ENCODE measurements around the gene GPR4.
"Not testable (repeated sequence)": the region's sequence is repeated elsewhere in the genome, so short reads cannot be mapped to it uniquely, and the experiment has no call there.

Gene GPR4

DNA sequence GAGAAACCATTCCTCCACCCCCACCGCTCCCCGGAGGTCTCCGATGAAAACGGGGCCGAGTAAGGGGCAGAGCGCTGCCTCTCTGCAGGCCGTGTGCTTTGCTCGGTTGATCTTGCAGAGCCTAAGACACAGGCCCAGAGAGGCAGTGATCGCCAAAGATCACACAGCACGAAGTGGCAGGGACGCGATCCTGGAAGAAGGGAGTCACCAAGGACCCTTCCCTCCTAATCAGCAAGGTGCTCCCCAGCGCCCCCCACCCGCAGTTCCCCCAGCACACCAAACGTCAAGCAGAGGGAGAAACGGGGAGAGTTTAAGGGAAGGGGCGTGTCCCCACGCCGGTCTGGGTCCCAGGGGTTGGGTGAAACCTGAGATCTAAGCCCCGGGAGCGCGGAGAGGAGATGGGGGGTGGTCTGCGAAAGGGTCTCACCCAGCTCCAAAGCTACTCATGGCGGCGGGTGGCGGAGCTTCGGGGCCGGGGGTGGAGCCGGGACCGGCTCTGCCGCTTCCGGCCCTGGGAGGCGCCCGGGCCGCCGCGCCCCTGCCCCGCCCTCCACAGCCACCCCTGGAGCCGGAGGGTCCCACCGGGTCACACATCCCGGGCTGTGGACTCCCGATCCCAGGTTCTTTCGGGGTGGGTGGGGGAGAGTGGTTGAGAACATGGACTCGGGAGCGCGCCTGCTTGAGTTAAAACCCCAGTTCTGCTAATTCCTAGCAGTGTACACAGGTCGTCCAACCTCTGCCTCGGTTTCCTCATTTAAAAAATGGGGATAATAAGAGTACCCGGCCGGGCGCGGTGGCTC is 37.1 kb upstream of the GPR4 start, which contains the start of gene EML2:
TSS of gene EML2 (minus strand) at position 468 of the 800 bp plus-strand sequence. CDS start at position 447, 21 bp downstream.
- peak within 1 kb of the TSS; percentile 50; the same call in 1 of the 2 replicates for H3K9ac ChIP-seq (ENCODE audit: low read depth, low read length)
- peak within 1 kb of the TSS; percentile 77 for H3K4me3 ChIP-seq (ENCODE audit: low read length)
- H3K27ac ChIP-seq (ENCODE audit: low read length), result no peak within 1 kb of the TSS
- peaks cover 11% of the 10 kb centered on the region; the same call in 1 of the 2 replicates for H3K4me1 ChIP-seq (ENCODE audit: insufficient read depth, low read length)
- H3K36me3 ChIP-seq (ENCODE audit: insufficient read depth, low read depth, low read length), result no peaks in the 10 kb centered on the region
- no peaks in the 10 kb centered on the region for H3K9me3 ChIP-seq (ENCODE audit: insufficient read depth, low read depth, low read length)
- H3K27me3 ChIP-seq (ENCODE audit: insufficient read depth, low read length), result peaks cover 9% of the 10 kb centered on the region; the same call in 1 of the 2 replicates

DNA sequence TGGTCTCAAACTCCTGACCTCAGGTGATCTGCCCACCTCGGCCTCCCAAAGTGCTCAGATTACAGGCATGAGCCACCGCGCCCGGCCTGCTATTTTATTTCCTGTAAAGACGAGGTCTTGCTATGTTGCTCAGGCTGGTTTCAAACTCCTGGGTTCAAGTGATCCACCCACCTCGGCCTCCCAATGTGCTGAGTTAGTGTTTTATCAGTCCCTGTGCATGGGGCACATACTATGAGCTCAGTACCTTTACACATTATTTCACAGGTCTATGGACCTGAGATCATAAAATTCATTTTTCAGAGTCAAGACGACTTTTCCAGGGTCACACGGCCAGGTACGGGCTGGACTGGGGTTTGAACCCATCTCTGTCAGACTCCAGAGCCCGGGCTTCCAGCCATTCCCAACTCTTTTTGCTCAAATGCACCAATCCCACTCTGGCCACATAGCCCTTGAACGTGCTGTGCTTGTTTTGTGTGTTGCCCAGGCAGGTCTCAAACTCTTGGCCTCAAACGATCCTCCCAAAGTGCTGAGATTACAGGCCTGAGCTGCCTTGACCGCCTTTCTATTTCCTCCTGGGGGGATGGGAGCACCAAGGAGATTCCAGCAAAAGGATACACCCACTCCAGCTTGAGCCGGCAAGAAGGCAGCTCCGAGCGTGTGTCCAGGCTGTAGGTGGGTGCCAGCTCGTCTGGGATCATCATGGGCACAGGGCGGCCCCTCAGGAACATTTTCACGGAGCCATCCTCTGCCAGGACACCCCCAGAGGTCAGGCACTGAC is 36.1 kb upstream of the GPR4 start:
- H3K9ac ChIP-seq (ENCODE audit: low read depth, low read length), result peak overlapping the region; percentile 50; the same call in 1 of the 2 replicates
- peaks cover 8% of the 10 kb centered on the region for H3K4me1 ChIP-seq (ENCODE audit: insufficient read depth, low read length)
- H3K4me3 ChIP-seq (ENCODE audit: low read length), result peak overlapping the region; percentile 77
- H3K27me3 ChIP-seq (ENCODE audit: insufficient read depth, low read length), result peaks cover 6% of the 10 kb centered on the region; the same call in 1 of the 2 replicates
- no peaks in the 10 kb centered on the region for H3K36me3 ChIP-seq (ENCODE audit: insufficient read depth, low read depth, low read length)
- H3K9me3 ChIP-seq (ENCODE audit: insufficient read depth, low read depth, low read length), result no peaks in the 10 kb centered on the region
- H3K27ac ChIP-seq (ENCODE audit: low read length), result no peak overlapping the region

DNA sequence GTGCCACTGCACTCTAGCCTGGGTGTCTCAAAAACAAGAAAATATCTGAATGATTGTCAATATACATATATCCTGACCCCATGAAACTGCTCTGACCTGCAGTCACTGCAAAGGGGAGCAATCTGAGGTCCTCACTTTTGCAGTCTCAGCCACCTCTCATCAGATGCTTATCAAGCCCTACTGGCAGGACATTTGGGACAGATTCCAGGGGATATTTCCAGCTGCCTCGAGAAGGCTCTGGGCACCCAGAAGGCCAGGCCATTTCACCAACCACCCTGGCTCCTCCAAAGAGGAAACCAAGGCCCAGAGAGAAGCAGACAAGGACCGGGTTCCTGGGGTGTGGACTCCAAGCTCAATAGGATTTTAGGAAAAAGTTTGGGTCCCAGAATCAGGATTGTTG is 34.9 kb upstream of the GPR4 start:
- Histone ChIP-seq H3K9me3 (ENCODE audit: insufficient read depth, low read depth, low read length) (no peaks in the 10 kb centered on the region), H3K27ac (ENCODE audit: low read length) (no peak overlapping the region), H3K9ac (ENCODE audit: low read depth, low read length) (no peak overlapping the region), H3K4me3 (ENCODE audit: low read length) (no peak overlapping the region), H3K4me1 (ENCODE audit: insufficient read depth, low read length) (peaks cover 15% of the 10 kb centered on the region), H3K27me3 (ENCODE audit: insufficient read depth, low read length) (peaks cover 6% of the 10 kb centered on the region; the same call in 1 of the 2 replicates), H3K36me3 (ENCODE audit: insufficient read depth, low read depth, low read length) (no peaks in the 10 kb centered on the region)

GRCh38 chr19:45636275-45636674 is 34.3 kb upstream of the GPR4 start:
- Histone ChIP-seq H3K4me1 (ENCODE audit: insufficient read depth, low read length) (peaks cover 15% of the 10 kb centered on the region), H3K27me3 (ENCODE audit: insufficient read depth, low read length) (no peaks in the 10 kb centered on the region), H3K36me3 (ENCODE audit: insufficient read depth, low read depth, low read length) (no peaks in the 10 kb centered on the region), H3K27ac (ENCODE audit: low read length) (no peak overlapping the region), H3K4me3 (ENCODE audit: low read length) (no peak overlapping the region), H3K9me3 (ENCODE audit: insufficient read depth, low read depth, low read length) (no peaks in the 10 kb centered on the region), H3K9ac (ENCODE audit: low read depth, low read length) (no peak overlapping the region)

DNA sequence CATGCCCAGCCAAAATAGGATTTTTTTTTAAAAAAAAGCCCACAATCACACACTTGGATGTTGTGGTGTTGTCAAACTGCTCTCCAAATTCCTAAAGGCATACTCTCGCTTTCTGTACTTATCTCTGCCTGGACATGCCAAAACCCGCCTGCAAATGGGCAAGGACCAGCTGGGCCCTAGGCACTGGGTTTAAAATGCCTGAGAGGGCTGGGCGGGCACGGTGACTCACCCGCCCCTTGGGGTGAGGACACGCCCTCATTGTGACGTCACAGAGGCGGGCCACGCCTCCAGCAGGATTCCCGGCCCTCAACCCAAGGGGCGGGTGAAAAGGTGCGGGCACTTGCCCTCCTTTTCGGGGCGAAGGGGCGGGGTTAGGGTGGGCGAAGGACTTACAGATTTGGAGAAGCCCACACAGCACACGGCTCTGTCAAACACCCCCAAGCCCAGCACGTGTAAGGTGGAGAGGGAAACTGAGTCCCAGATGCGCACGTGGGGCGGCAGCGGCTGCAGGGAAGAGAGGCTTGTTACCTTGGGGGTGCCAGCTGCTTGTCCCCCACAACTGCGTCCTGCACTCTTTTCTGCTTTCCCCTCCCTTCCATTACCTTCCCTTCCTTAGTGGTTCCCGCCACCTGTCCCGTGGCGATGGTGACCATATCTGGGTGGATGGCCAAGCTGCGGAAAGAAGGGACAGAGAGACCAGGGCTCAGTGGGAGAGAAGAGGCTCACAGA is 30.6 kb upstream of the GPR4 start:
- H3K9me3 ChIP-seq (ENCODE audit: insufficient read depth, low read depth, low read length), result no peaks in the 10 kb centered on the region
- H3K4me3 ChIP-seq (ENCODE audit: low read length), result peak overlapping the region; percentile 55
- H3K27me3 ChIP-seq (ENCODE audit: insufficient read depth, low read length), result no peaks in the 10 kb centered on the region
- H3K27ac ChIP-seq (ENCODE audit: low read length), result no peak overlapping the region
- H3K9ac ChIP-seq (ENCODE audit: low read depth, low read length), result peak overlapping the region; percentile 66; the same call in 1 of the 2 replicates
- H3K4me1 ChIP-seq (ENCODE audit: insufficient read depth, low read length), result peaks cover 11% of the 10 kb centered on the region
- H3K36me3 ChIP-seq (ENCODE audit: insufficient read depth, low read depth, low read length), result no peaks in the 10 kb centered on the region

DNA sequence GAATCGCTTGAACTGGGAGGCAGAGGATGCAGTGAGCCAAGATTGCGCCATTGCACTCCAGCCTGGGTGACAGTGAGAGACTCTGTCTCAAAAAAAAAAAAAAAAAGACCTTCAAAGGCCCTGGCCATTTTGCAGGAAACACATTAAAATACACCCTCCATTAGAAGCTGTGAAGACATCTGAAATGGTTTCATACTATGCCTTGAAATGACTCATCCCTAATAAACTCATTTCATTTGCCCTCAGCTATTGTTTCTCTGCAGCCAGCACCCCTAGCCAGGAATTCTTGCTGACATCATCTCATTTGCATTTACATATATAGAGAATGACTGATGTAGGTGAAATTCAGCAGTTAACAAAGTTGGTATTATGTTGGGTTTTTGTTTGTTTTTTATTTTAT is 28.5 kb upstream of the GPR4 start:
- Histone ChIP-seq H3K27ac (ENCODE audit: low read length) (no peak overlapping the region), H3K27me3 (ENCODE audit: insufficient read depth, low read length) (no peaks in the 10 kb centered on the region), H3K4me3 (ENCODE audit: low read length) (no peak overlapping the region), H3K9me3 (ENCODE audit: insufficient read depth, low read depth, low read length) (no peaks in the 10 kb centered on the region), H3K36me3 (ENCODE audit: insufficient read depth, low read depth, low read length) (no peaks in the 10 kb centered on the region), H3K9ac (ENCODE audit: low read depth, low read length) (no peak overlapping the region), H3K4me1 (ENCODE audit: insufficient read depth, low read length) (peaks cover 11% of the 10 kb centered on the region)

DNA sequence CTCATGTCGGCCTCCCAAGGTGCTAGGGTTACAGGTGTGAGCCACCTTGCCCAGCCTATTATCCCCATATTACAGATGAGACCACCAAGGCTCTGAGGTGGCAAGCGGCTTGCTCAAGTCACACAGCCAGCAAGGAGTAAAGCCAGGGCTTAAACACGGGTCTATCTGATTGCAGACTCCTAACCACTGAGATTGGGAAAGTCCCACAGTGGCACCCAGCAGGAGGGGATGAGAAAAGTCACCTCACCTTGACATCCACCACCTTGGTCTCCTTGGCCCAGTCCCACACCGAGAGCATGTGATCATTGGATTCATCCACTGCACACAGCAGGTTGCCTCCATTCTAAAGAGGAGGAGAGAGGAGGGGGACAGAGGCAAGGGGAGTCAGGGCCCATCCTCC is 27.7 kb upstream of the GPR4 start:
- H3K27me3 ChIP-seq (ENCODE audit: insufficient read depth, low read length), result no peaks in the 10 kb centered on the region
- no peak overlapping the region for H3K9ac ChIP-seq (ENCODE audit: low read depth, low read length)
- H3K9me3 ChIP-seq (ENCODE audit: insufficient read depth, low read depth, low read length), result no peaks in the 10 kb centered on the region
- H3K4me1 ChIP-seq (ENCODE audit: insufficient read depth, low read length), result peaks cover 11% of the 10 kb centered on the region
- no peaks in the 10 kb centered on the region for H3K36me3 ChIP-seq (ENCODE audit: insufficient read depth, low read depth, low read length)
- no peak overlapping the region for H3K4me3 ChIP-seq (ENCODE audit: low read length)
- no peak overlapping the region for H3K27ac ChIP-seq (ENCODE audit: low read length)

- not testable (repeated sequence) for H3K36me3 ChIP-seq (ENCODE audit: insufficient read depth, low read depth, low read length); H3K9me3 ChIP-seq (ENCODE audit: insufficient read depth, low read depth, low read length); H3K9ac ChIP-seq (ENCODE audit: low read depth, low read length); H3K4me3 ChIP-seq (ENCODE audit: low read length); H3K27me3 ChIP-seq (ENCODE audit: insufficient read depth, low read length); H3K27ac ChIP-seq (ENCODE audit: low read length)
- peaks cover 11% of the 10 kb centered on the region for H3K4me1 ChIP-seq (ENCODE audit: insufficient read depth, low read length)
Observed at GRCh38 chr19:45628219-45628618, 26.2 kb upstream of the GPR4 start.

DNA sequence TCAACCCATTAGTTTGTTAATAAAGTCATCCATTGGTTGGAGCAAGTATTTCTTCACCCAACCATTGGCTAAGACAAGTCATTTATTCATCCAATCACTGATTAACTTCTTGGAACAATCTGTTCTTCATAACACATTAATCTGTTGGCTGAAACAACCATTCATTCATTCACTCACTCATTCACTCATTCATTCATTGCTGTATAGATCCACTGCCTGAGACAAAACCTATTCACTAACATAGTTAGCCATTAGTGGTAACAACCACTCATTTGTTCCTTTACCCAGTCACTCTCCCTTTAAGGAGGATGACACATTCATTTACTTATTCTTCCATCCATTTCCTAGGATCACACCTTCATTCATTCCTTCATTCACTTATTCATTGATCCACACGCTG is 22.0 kb upstream of the GPR4 start:
- Histone ChIP-seq H3K36me3 (ENCODE audit: insufficient read depth, low read depth, low read length) (peaks cover 3% of the 10 kb centered on the region; the same call in 1 of the 2 replicates), H3K27me3 (ENCODE audit: insufficient read depth, low read length) (no peaks in the 10 kb centered on the region), H3K4me1 (ENCODE audit: insufficient read depth, low read length) (no peaks in the 10 kb centered on the region), H3K9ac (ENCODE audit: low read depth, low read length) (no peak overlapping the region), H3K4me3 (ENCODE audit: low read length) (no peak overlapping the region), H3K27ac (ENCODE audit: low read length) (no peak overlapping the region), H3K9me3 (ENCODE audit: insufficient read depth, low read depth, low read length) (no peaks in the 10 kb centered on the region)

GRCh38 chr19:45621976-45622503 is 20.0 kb upstream of the GPR4 start:
- Histone ChIP-seq H3K9me3 (ENCODE audit: insufficient read depth, low read depth, low read length) (no peaks in the 10 kb centered on the region), H3K36me3 (ENCODE audit: insufficient read depth, low read depth, low read length) (peaks cover 3% of the 10 kb centered on the region; the same call in 1 of the 2 replicates), H3K9ac (ENCODE audit: low read depth, low read length) (no peak overlapping the region), H3K27me3 (ENCODE audit: insufficient read depth, low read length) (no peaks in the 10 kb centered on the region), H3K4me3 (ENCODE audit: low read length) (no peak overlapping the region), H3K27ac (ENCODE audit: low read length) (no peak overlapping the region), H3K4me1 (ENCODE audit: insufficient read depth, low read length) (no peaks in the 10 kb centered on the region)

GRCh38 chr19:45621389-45621788 is 19.4 kb upstream of the GPR4 start:
- H3K9ac ChIP-seq (ENCODE audit: low read depth, low read length), result no peak overlapping the region
- peaks cover 3% of the 10 kb centered on the region; the same call in 1 of the 2 replicates for H3K36me3 ChIP-seq (ENCODE audit: insufficient read depth, low read depth, low read length)
- no peak overlapping the region for H3K4me3 ChIP-seq (ENCODE audit: low read length)
- H3K9me3 ChIP-seq (ENCODE audit: insufficient read depth, low read depth, low read length), result no peaks in the 10 kb centered on the region
- H3K27ac ChIP-seq (ENCODE audit: low read length), result no peak overlapping the region
- no peaks in the 10 kb centered on the region for H3K27me3 ChIP-seq (ENCODE audit: insufficient read depth, low read length)
- H3K4me1 ChIP-seq (ENCODE audit: insufficient read depth, low read length), result no peaks in the 10 kb centered on the region

Data from iPS-20b (cell line).